GM12891 (cell line): ENCODE data around the gene VIL1. TPM values are rescaled to one million over a fixed set of nuclear protein-coding genes. Genes with fewer than 3 reads are reported as not detected.

Experiments
- DNase-seq: peaks from one replicate; pipeline ENCODE4 v3.0.0; 2011; ENCODE audit warnings: low spot score; ENCODE audit not compliant: insufficient read length
- FAIRE-seq: peaks from 2 replicates; lab custom pipeline; 2011; peaks lifted over from hg19 to GRCh38; lab: Jason Lieb, UNC
- PAX5 ChIP-seq: IDR thresholded peaks from 2 replicates; pipeline ENCODE4 v1.6.1; 2011; ENCODE audit warnings: low read length, moderate library complexity, mild to moderate bottlenecking; ENCODE audit not compliant: insufficient read depth, severe bottlenecking
- POLR2A ChIP-seq: IDR thresholded peaks from 2 replicates; pipeline ENCODE4 v1.6.1; 2011; ENCODE audit warnings: low read depth, low read length, control low read depth
- POLR2AphosphoS5 ChIP-seq: IDR thresholded peaks from 2 replicates; pipeline ENCODE4 v1.6.1; 2011; ENCODE audit warnings: low read depth, low read length, control low read depth
- POU2F2 ChIP-seq: IDR thresholded peaks from 2 replicates; pipeline ENCODE4 v1.6.1; 2011; ENCODE audit warnings: low read depth, mild to moderate bottlenecking, control low read depth, low read length, moderate library complexity
- SPI1 ChIP-seq: IDR thresholded peaks from 2 replicates; pipeline ENCODE4 v1.6.1; 2011; ENCODE audit warnings: low read depth, low read length, control low read depth
- TAF1 ChIP-seq: IDR thresholded peaks from 2 replicates; pipeline ENCODE4 v1.6.1; 2011; ENCODE audit warnings: low read depth, low read length, control low read depth
- polyA plus RNA-seq: library from polyadenylated mRNA; unstranded; fragments of >200 nt; gene quantifications from one replicate; pipeline ENCODE4 v1.2.1, GENCODE V29; 2012; ENCODE audit warnings: low read depth, missing spikeins, inconsistent platforms; ENCODE audit not compliant: missing spikeins

The VIL1 gene
- 0.28 TPM for polyA plus RNA-seq

DNA sequence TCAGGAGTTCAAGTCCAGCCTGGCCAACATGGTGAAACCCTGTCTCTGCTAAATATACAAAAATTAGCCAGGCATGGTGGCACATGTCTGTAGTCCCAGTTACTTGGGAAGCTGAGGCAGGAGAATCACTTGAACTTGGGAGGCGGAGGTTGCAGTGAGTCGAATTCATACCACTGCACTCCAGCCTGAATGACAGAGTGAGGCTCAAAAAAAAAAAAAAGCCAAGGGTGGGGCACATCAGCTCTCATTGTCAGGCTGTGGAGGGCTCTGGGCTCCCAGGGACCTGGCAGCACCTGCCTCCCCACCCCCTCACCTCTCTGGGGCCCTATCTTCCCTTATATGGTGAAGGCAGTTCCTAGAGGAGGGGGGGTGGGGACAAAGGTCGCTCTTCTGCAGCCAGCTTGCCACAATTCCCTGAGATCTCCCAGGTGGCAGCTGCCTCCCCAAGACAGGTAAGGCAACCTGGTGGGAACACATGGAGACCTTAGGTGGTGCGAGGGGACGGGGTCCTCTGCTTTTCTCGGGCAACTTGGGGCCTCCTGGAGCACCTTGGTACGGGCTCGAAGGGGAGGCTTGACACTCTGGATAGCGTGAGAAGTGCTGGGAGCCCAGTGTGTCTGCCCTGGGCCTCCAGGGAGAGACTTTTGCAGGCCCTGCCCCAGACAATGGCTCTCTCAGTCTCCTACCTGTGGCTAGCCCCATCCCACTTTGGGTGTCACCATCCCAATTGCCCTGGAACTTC, at the start of gene VIL1:
TSS of gene VIL1 (plus strand) at position 407 of the 742 bp plus-strand sequence. CDS start 4,656 bp downstream, outside the sequence.
- TF ChIP-seq TAF1 (no peak), POLR2A (no peak), POU2F2 (no peak), POLR2AphosphoS5 (no peak), SPI1 (no peak), PAX5 (no peak)
- DNase-seq (no peak), FAIRE-seq (no peak)

- DNase-seq = no peak
- TF ChIP-seq SPI1 = no peak
- TF ChIP-seq POLR2AphosphoS5 = no peak
- no peak for TF ChIP-seq POLR2A
- TF ChIP-seq POU2F2 = no peak
- no peak for TF ChIP-seq PAX5
- TF ChIP-seq TAF1 = no peak
- FAIRE-seq = no peak
Observed at GRCh38 chr2:218369330-218369729, 49.6 kb upstream of the VIL1 start.

DNA sequence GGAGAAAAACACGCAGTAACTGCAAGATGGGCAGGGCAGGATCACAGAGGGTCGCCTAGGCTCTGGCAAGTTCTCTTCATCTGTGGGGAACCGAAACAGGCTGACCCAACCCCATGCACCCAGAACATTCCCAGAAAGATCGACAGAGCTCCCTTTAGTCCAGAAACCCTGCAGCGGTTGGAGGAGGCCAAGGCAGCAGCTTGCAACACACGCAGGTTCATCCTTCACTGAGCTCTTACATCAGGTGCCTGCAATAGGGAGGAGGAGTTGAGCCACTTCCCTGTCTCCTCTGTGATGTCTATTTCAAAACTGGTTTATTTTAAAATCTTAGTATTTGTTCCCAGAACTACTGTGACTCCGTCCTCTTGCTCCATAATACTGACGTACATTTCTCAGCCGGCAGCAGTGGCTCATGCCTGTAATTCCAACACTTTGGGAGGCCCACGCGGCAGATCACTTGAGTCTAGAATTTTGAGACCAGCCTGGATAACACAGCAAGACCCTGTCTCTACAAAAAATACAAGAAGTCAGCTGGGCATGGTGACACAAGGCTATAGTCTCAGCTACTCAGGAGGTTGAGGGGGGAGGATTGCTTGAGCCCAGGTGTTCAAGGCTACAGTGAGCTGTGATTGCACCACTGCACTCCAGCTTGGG, 48.4 kb upstream of the VIL1 start:
- TF ChIP-seq SPI1 = no peak
- no peak for TF ChIP-seq POLR2A
- TF ChIP-seq POLR2AphosphoS5 = no peak
- TF ChIP-seq TAF1 = no peak
- no peak for TF ChIP-seq POU2F2
- DNase-seq (no peak), FAIRE-seq (no peak)

DNA sequence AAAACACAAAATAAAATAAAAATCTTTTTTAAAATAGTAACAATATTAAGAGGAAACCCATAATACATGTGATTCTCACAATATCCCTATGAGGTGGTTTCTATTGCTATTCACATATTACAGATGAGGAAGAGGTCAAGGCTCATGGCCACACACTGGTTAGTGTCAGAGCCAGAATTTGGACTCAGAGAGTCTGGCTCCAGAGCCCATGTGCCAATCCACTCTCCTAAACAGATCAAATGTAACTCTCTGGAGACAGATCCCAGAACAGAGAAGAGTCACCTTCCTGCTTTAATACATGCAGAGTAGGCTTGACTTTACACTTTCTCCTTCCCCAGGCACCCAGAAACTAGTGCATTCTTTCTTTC, 47.0 kb upstream of the VIL1 start:
- FAIRE-seq = no peak
- TF ChIP-seq PAX5 (no peak), POLR2AphosphoS5 (no peak), POU2F2 (no peak), TAF1 (no peak), POLR2A (no peak), SPI1 (no peak)

DNA sequence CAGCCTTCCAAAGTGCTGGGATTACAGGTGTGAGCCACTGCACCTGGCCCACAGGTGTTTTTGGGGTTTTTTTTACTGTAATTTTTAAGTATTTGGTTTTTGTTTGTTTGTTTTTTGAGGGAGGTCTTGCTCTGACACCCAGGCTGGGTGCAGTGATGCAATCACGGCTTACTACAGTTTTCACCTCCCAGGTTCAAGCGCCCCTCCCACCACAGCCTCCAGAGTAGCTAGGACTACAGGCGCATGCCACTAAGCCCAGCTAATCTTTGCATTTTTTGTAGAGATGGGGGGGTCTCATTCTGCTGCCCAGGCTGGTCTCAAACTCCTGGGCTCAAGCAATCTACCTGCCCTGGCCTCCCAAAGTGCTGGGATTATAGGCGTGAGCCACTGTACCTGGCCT, 44.1 kb upstream of the VIL1 start:
- FAIRE-seq = no peak
- TF ChIP-seq SPI1 (no peak), POLR2AphosphoS5 (no peak), TAF1 (no peak), POLR2A (no peak), POU2F2 (no peak), PAX5 (no peak)

More for the DNA sequence above, 47.0 kb upstream of the VIL1 start:
- DNase-seq = no peak

GRCh38 chr2:218375212-218375611, 43.7 kb upstream of the VIL1 start:
- no peak for TF ChIP-seq PAX5
- TF ChIP-seq POLR2AphosphoS5 = no peak
- TF ChIP-seq POLR2A = no peak
- no peak for TF ChIP-seq SPI1
- no peak for TF ChIP-seq POU2F2
- no peak for TF ChIP-seq TAF1
- DNase-seq (no peak), FAIRE-seq (no peak)

More for the DNA sequence above, 44.1 kb upstream of the VIL1 start:
- no peak for DNase-seq

DNA sequence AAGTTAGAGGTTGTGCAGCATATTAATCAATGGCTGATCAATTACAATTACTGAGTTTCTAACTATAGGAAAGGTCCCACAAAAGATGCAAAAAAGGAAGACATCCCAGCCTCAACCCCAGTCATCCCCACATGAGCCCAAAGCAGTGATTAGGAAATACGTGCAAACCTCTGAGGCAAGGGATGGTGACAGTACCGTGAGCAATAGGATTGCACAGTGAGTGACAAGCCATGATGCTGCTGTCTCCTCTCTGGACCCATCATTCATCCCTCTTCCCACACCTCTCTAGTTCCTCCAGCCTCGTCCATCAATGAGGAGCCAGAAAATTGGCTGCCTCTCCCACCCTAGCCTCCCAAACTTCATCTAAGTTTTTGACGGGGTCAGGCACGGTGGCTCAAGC, 40.9 kb upstream of the VIL1 start:
- TF ChIP-seq PAX5 = no peak
- no peak for TF ChIP-seq TAF1
- TF ChIP-seq POLR2A = no peak
- no peak for TF ChIP-seq SPI1
- no peak for TF ChIP-seq POU2F2
- no peak for TF ChIP-seq POLR2AphosphoS5
- no peak for FAIRE-seq
- no peak for DNase-seq

DNA sequence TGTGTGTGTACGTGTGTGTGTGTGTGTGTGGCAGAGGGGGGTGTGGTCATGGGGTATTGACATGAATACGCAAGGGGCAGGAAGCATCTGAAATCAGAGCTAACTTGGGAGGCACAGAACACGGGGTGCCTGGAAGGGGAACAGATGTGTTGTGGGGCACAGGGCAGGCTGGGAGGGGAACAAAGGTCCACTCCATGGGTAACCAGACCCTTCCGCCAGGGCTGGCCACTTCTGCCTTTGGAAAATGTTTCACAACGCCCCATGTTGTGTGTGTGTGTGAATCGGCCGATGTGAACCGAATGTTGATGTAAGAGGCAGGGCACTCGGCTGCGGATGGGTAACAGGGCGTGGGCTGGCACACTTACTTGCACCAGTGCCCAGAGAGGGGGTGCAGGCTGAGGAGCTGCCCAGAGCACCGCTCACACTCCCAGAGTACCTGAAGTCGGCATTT, 37.0 kb upstream of the VIL1 start, which contains the start of gene SLC11A1:
TSS of gene SLC11A1 (plus strand) at position 358 of the 451 bp plus-strand sequence. CDS start 96 bp downstream, outside the sequence.
- no peak for FAIRE-seq
- TF ChIP-seq SPI1 (no peak), PAX5 (no peak), TAF1 (no peak), POU2F2 (no peak), POLR2AphosphoS5 (no peak), POLR2A (no peak)
- DNase-seq = no peak

GRCh38 chr2:218382785-218383184, 36.1 kb upstream of the VIL1 start:
- FAIRE-seq = no peak
- no peak for TF ChIP-seq TAF1
- TF ChIP-seq SPI1 = no peak
- TF ChIP-seq POU2F2 = no peak
- TF ChIP-seq POLR2AphosphoS5 = no peak
- TF ChIP-seq POLR2A = no peak
- TF ChIP-seq PAX5 = no peak

More at GRCh38 chr2:218382785-218383184, 36.1 kb upstream of the VIL1 start:
- no peak for DNase-seq
